Thyroid gland (tissue), 4 donors: ENCODE measurements around the gene NOTCH4. TPM values are rescaled to one million over a fixed set of nuclear protein-coding genes. Genes with fewer than 3 reads are reported as not detected.
A peak's percentile ranks its signal among the peaks of the same experiment; 100 is the strongest.
"Not testable (repeated sequence)": the region's sequence is repeated elsewhere in the genome, so short reads cannot be mapped to it uniquely, and the experiment has no call there.

ENCODE experiments used
- DNase-seq, 2 donors: peaks; one replicate each; pipeline ENCODE4 v3.0.0-alpha.2; 2019
- H3K27ac ChIP-seq, 3 donors: fragments of 200-600 bp; sonication (generic); 1 replicate in 2 of 3; 2 replicates in 1 of 3; pipeline ENCODE4 v1.5.1; 2016 to 2019; ENCODE audit warnings: mild to moderate bottlenecking in 1 of 3, moderate library complexity in 1 of 3
- H3K27me3 ChIP-seq: fragments of 200-600 bp; sonication (generic); one replicate; pipeline ENCODE4 v1.5.1; 2019
- H3K36me3 ChIP-seq, 2 donors: fragments of 200-600 bp; sonication (generic); one replicate each; pipeline ENCODE4 v1.5.1; 2016 to 2019
- H3K4me1 ChIP-seq, 2 donors: fragments of 200-600 bp; sonication (generic); one replicate each; pipeline ENCODE4 v1.5.1; 2017 to 2019
- H3K4me3 ChIP-seq, 3 donors: fragments of 200-600 bp; sonication (generic); replicated peaks in 1 of 3; 1 replicate in 2 of 3; 2 replicates in 1 of 3; pipeline ENCODE4 v1.5.1; 2016; ENCODE audit warnings: mild to moderate bottlenecking in 1 of 3
- H3K9me3 ChIP-seq: fragments of 200-600 bp; sonication (generic); one replicate; pipeline ENCODE4 v1.5.1; 2017
- CTCF ChIP-seq, 6 experiments: fragments of 200-600 bp in 3 of 6; fragments of 450-650 bp in 3 of 6; sonication (generic) in 3 of 6; IDR thresholded peaks; one replicate each; pipeline ENCODE4 v1.5.1; 2016 to 2019; ENCODE audit warnings: antibody characterized with exemption in 6 of 6, mild to moderate bottlenecking in 2 of 6, inconsistent platforms in 1 of 6, moderate library complexity in 1 of 6
- POLR2A ChIP-seq, 2 donors: fragments of 450-650 bp; IDR thresholded peaks; one replicate each; pipeline ENCODE4 v1.6.1; 2017; ENCODE audit warnings: antibody characterized with exemption in 2 of 2, mild to moderate bottlenecking in 2 of 2, moderate library complexity in 1 of 2
- WGBS, 2 donors: methylation state at CpG; one replicate each; pipeline ENCODE4 v1.1.5; 2017; 5-methylcytosine and 5-hydroxymethylcytosine counted together
- intact Hi-C: fragments of 100-400 bp; cut with DNase I; formaldehyde crosslinking; loops from one replicate; pipeline ENCODE4 v1.15.1; 2023
- total RNA-seq, 4 donors: library from RNA; depleted of rRNA; stranded (reverse); fragments of >200 nt; gene quantifications; one replicate each; pipeline ENCODE4 v1.2.3, GENCODE V29; 2016

Gene NOTCH4
- 10 to 100 TPM; 11.0 to 37.9 (median 17.5) TPM for total RNA-seq

- Histone ChIP-seq H3K9me3 (no peaks in the 10 kb centered on the region), H3K27me3 (no peaks in the 10 kb centered on the region), H3K27ac (peak within 1 kb of the TSS in 2 of 3 donors; percentile 30 to 33), H3K4me3 (no peak within 1 kb of the TSS), H3K36me3 (no peaks in the 10 kb centered on the region), H3K4me1 (no peaks in the 10 kb centered on the region)
- intact Hi-C loops, result no loop called here
- 56 to 59% methylated on average over 19 to 20 of the region's 20 CpGs for WGBS, 2 donors
- peak in 1 of 2 donors; percentile 13 for TF ChIP-seq POLR2A (IDR thresholded peaks at IDR 0.05)
- no peak for TF ChIP-seq CTCF (IDR thresholded peaks at IDR 0.05)
- DNase-seq, result no peak
Measured at GRCh38 chr6:32223258-32224235, at the start of gene NOTCH4. Gene NOTCH4 (minus strand): TSS chr6:32224067. CDS start chr6:32223928, 139 bp downstream.

- TF ChIP-seq CTCF (IDR thresholded peaks at IDR 0.05) (no peak), POLR2A (IDR thresholded peaks at IDR 0.05) (no peak)
- intact Hi-C loops, result no loop called here
- no peaks in the 10 kb centered on the region for H3K27me3 ChIP-seq
- H3K27ac ChIP-seq, result no peak overlapping the region
- DNase-seq, result no peak
- H3K36me3 ChIP-seq, result no peaks in the 10 kb centered on the region
- H3K4me3 ChIP-seq, result no peak overlapping the region
- no peaks in the 10 kb centered on the region for H3K9me3 ChIP-seq
- 83 to 96% methylated on average over 1 of the region's 1 CpG for WGBS, 2 donors
- H3K4me1 ChIP-seq, result no peaks in the 10 kb centered on the region
Measured at GRCh38 chr6:32271429-32271828, 47.6 kb upstream of the NOTCH4 start.

GRCh38 chr6:32268459-32268858 lies 44.6 kb upstream of the NOTCH4 start:
- H3K9me3 ChIP-seq, H3K4me3 ChIP-seq, H3K4me1 ChIP-seq, H3K27me3 ChIP-seq, intact Hi-C loops, H3K36me3 ChIP-seq, H3K27ac ChIP-seq, DNase-seq: not testable (repeated sequence)
- WGBS, 2 donors, result 94 to 97% methylated on average over 3 of the region's 3 CpGs

GRCh38 chr6:32267035-32267434 lies 43.2 kb upstream of the NOTCH4 start:
- TF ChIP-seq POLR2A (IDR thresholded peaks at IDR 0.05) (no peak), CTCF (IDR thresholded peaks at IDR 0.05) (no peak)
- Histone ChIP-seq H3K36me3 (no peaks in the 10 kb centered on the region), H3K27ac (no peak overlapping the region), H3K9me3 (no peaks in the 10 kb centered on the region), H3K4me3 (no peak overlapping the region), H3K4me1 (no peaks in the 10 kb centered on the region), H3K27me3 (no peaks in the 10 kb centered on the region)
- intact Hi-C loops, result no loop called here
- no peak for DNase-seq

GRCh38 chr6:32257262-32257661 lies 33.4 kb upstream of the NOTCH4 start:
- H3K4me1 ChIP-seq, result peaks cover 7 to 10% of the 10 kb centered on the region in 2 donors
- intact Hi-C loops, H3K27ac ChIP-seq, H3K9me3 ChIP-seq, H3K4me3 ChIP-seq, DNase-seq, H3K36me3 ChIP-seq, H3K27me3 ChIP-seq: not testable (repeated sequence)
- WGBS, 2 donors, result 89 to 95% methylated on average over 4 of the region's 4 CpGs
